NCI-H2029 (cell line): ENCODE data around the gene SRP9.

ENCODE experiments used
- DNase-seq: peaks from one replicate; lab custom pipeline; 2025; lab: John Stamatoyannopoulos, UW

Gene SRP9

GRCh38 chr1:225838793-225839192 is 61.2 kb downstream of the SRP9 start:
- DNase-seq: no peak
